Measurements from ENCODE around the gene TOP2B.

GRCh38 chr3:25573386-25574171, 91.1 kb downstream of the TOP2B start:
- no peak for TF ChIP-seq CTCF (IDR thresholded peaks at IDR 0.05; ENCODE audit: low read depth, low read length, missing input control)
- TF ChIP-seq, protein P1, sequence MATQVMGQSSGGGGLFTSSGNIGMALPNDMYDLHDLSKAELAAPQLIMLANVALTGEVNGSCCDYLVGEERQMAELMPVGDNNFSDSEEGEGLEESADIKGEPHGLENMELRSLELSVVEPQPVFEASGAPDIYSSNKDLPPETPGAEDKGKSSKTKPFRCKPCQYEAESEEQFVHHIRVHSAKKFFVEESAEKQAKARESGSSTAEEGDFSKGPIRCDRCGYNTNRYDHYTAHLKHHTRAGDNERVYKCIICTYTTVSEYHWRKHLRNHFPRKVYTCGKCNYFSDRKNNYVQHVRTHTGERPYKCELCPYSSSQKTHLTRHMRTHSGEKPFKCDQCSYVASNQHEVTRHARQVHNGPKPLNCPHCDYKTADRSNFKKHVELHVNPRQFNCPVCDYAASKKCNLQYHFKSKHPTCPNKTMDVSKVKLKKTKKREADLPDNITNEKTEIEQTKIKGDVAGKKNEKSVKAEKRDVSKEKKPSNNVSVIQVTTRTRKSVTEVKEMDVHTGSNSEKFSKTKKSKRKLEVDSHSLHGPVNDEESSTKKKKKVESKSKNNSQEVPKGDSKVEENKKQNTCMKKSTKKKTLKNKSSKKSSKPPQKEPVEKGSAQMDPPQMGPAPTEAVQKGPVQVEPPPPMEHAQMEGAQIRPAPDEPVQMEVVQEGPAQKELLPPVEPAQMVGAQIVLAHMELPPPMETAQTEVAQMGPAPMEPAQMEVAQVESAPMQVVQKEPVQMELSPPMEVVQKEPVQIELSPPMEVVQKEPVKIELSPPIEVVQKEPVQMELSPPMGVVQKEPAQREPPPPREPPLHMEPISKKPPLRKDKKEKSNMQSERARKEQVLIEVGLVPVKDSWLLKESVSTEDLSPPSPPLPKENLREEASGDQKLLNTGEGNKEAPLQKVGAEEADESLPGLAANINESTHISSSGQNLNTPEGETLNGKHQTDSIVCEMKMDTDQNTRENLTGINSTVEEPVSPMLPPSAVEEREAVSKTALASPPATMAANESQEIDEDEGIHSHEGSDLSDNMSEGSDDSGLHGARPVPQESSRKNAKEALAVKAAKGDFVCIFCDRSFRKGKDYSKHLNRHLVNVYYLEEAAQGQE (IDR thresholded peaks at IDR 0.05): no peak
- no peak for TF ChIP-seq MAX (IDR thresholded peaks at IDR 0.05)
- no peak for TF ChIP-seq JUND (IDR thresholded peaks at IDR 0.05)
- no peak for TF ChIP-seq TAF1 (conservative IDR thresholded peaks at IDR 0.05)
- no peak for TF ChIP-seq EGR1 (IDR thresholded peaks at IDR 0.05; ENCODE audit: low read depth in 2 of 2)
- TF ChIP-seq YY1 (IDR thresholded peaks at IDR 0.05): no peak
- no peak for TF ChIP-seq SP1 (IDR thresholded peaks at IDR 0.05)
- TF ChIP-seq GABPA (IDR thresholded peaks at IDR 0.05 in 1 of 2, conservative IDR thresholded peaks at IDR 0.05 in 1 of 2): no peak
- no peak for TF ChIP-seq HNF4A (conservative IDR thresholded peaks at IDR 0.05)
